ACC112 (cell line): ENCODE results near the gene MAML3.

Source experiments
- H2AFZ ChIP-seq: fragments of 200-600 bp; sonication (generic); one replicate; pipeline ENCODE4 v1.6.0; 2017; ENCODE audit warnings: antibody characterized with exemption, low read length; ENCODE audit not compliant: unreplicated experiment
- H3K27ac ChIP-seq: fragments of 200-600 bp; sonication (generic); 2 replicates; pipeline ENCODE4 v1.5.1; 2014; ENCODE audit warnings: low read depth, mild to moderate bottlenecking, antibody characterized with exemption, low read length, moderate library complexity
- H3K27me3 ChIP-seq: fragments of 200-600 bp; sonication (generic); 2 replicates; pipeline ENCODE4 v1.6.1; 2014; ENCODE audit warnings: mild to moderate bottlenecking, antibody characterized with exemption, low read length, moderate library complexity, mixed read lengths; ENCODE audit not compliant: insufficient read depth
- H3K36me3 ChIP-seq: fragments of 200-600 bp; sonication (generic); 2 replicates; pipeline ENCODE4 v1.6.1; 2016; ENCODE audit warnings: mild to moderate bottlenecking, antibody characterized with exemption, low read length, moderate library complexity, mixed read lengths; ENCODE audit not compliant: insufficient read depth
- H3K4me1 ChIP-seq: fragments of 200-600 bp; sonication (generic); one replicate; pipeline ENCODE4 v1.6.1; 2016; ENCODE audit warnings: low read length, mixed read lengths; ENCODE audit not compliant: insufficient read depth, unreplicated experiment, control insufficient read depth
- H3K4me3 ChIP-seq: fragments of 200-600 bp; sonication (generic); 2 replicates; pipeline ENCODE4 v1.5.1; 2014; ENCODE audit warnings: mild to moderate bottlenecking, low read depth, low read length
- H3K79me2 ChIP-seq: fragments of 200-600 bp; sonication (generic); one replicate; pipeline ENCODE4 v1.6.0; 2016; ENCODE audit warnings: low read length; ENCODE audit not compliant: control insufficient read depth, unreplicated experiment, insufficient read depth

The MAML3 gene

GRCh38 chr4:139922406-139923024 lies 231.5 kb downstream of the MAML3 start:
- H3K27ac ChIP-seq = no peak overlapping the region
- no peak overlapping the region for H3K4me3 ChIP-seq
- H2AFZ ChIP-seq = no peak overlapping the region
- H3K4me1 ChIP-seq = peaks cover 13% of the 10 kb centered on the region
- no peaks in the 10 kb centered on the region for H3K36me3 ChIP-seq
- no peaks in the 10 kb centered on the region for H3K79me2 ChIP-seq
- H3K27me3 ChIP-seq = no peaks in the 10 kb centered on the region

GRCh38 chr4:139921429-139922184 lies 232.4 kb downstream of the MAML3 start:
- Histone ChIP-seq H3K4me3 (no peak overlapping the region), H3K27ac (no peak overlapping the region), H3K27me3 (no peaks in the 10 kb centered on the region), H3K36me3 (no peaks in the 10 kb centered on the region), H2AFZ (no peak overlapping the region), H3K4me1 (peaks cover 13% of the 10 kb centered on the region), H3K79me2 (no peaks in the 10 kb centered on the region)

- no peaks in the 10 kb centered on the region for H3K36me3 ChIP-seq
- no peak overlapping the region for H2AFZ ChIP-seq
- H3K79me2 ChIP-seq = no peaks in the 10 kb centered on the region
- H3K4me3 ChIP-seq = no peak overlapping the region
- H3K4me1 ChIP-seq = peaks cover 13% of the 10 kb centered on the region
- H3K27me3 ChIP-seq = no peaks in the 10 kb centered on the region
- no peak overlapping the region for H3K27ac ChIP-seq
Observed at GRCh38 chr4:139920486-139921002, 233.4 kb downstream of the MAML3 start.

- H3K27ac ChIP-seq = no peak overlapping the region
Observed at GRCh38 chr4:139919521-139919920, 234.5 kb downstream of the MAML3 start.

GRCh38 chr4:139919004-139919403 lies 235.0 kb downstream of the MAML3 start:
- Histone ChIP-seq H3K27me3 (no peaks in the 10 kb centered on the region), H3K79me2 (no peaks in the 10 kb centered on the region), H2AFZ (no peak overlapping the region), H3K27ac (no peak overlapping the region), H3K4me1 (peaks cover 19% of the 10 kb centered on the region), H3K4me3 (no peak overlapping the region), H3K36me3 (no peaks in the 10 kb centered on the region)

More at GRCh38 chr4:139919521-139919920, 234.5 kb downstream of the MAML3 start:
- Histone ChIP-seq H3K79me2 (no peaks in the 10 kb centered on the region), H3K4me1 (peaks cover 13% of the 10 kb centered on the region), H2AFZ (no peak overlapping the region), H3K36me3 (no peaks in the 10 kb centered on the region), H3K4me3 (no peak overlapping the region), H3K27me3 (no peaks in the 10 kb centered on the region)

- Histone ChIP-seq H3K4me3 (no peak overlapping the region), H3K27me3 (no peaks in the 10 kb centered on the region), H3K79me2 (no peaks in the 10 kb centered on the region), H3K4me1 (peaks cover 23% of the 10 kb centered on the region), H3K27ac (no peak overlapping the region), H3K36me3 (no peaks in the 10 kb centered on the region), H2AFZ (no peak overlapping the region)
Observed at GRCh38 chr4:139918591-139918990, 235.4 kb downstream of the MAML3 start.

GRCh38 chr4:139917896-139918295 lies 236.1 kb downstream of the MAML3 start:
- Histone ChIP-seq H3K4me1 (peaks cover 27% of the 10 kb centered on the region), H3K27ac (no peak overlapping the region), H2AFZ (no peak overlapping the region), H3K27me3 (no peaks in the 10 kb centered on the region), H3K79me2 (no peaks in the 10 kb centered on the region), H3K36me3 (no peaks in the 10 kb centered on the region), H3K4me3 (no peak overlapping the region)

- Histone ChIP-seq H3K4me3 (no peak overlapping the region), H2AFZ (no peak overlapping the region), H3K4me1 (peaks cover 27% of the 10 kb centered on the region), H3K36me3 (no peaks in the 10 kb centered on the region), H3K79me2 (no peaks in the 10 kb centered on the region), H3K27me3 (no peaks in the 10 kb centered on the region), H3K27ac (no peak overlapping the region)
Observed at GRCh38 chr4:139916041-139916440, 237.9 kb downstream of the MAML3 start.

- H3K79me2 ChIP-seq = no peaks in the 10 kb centered on the region
- H3K27ac ChIP-seq = no peak overlapping the region
- H3K4me3 ChIP-seq = no peak overlapping the region
- H3K27me3 ChIP-seq = no peaks in the 10 kb centered on the region
- peaks cover 24% of the 10 kb centered on the region for H3K4me1 ChIP-seq
- H3K36me3 ChIP-seq = no peaks in the 10 kb centered on the region
- H2AFZ ChIP-seq = no peak overlapping the region
Observed at GRCh38 chr4:139915037-139915436, 238.9 kb downstream of the MAML3 start.

- peak overlapping the region; percentile 49 for H3K27ac ChIP-seq
- peak overlapping the region; percentile 60 for H2AFZ ChIP-seq
- H3K36me3 ChIP-seq = no peaks in the 10 kb centered on the region
Observed at GRCh38 chr4:139913995-139914598, 239.9 kb downstream of the MAML3 start.

More at GRCh38 chr4:139913995-139914598, 239.9 kb downstream of the MAML3 start:
- Histone ChIP-seq H3K79me2 (no peaks in the 10 kb centered on the region), H3K4me3 (peak overlapping the region; percentile 15), H3K4me1 (peaks cover 15% of the 10 kb centered on the region), H3K27me3 (no peaks in the 10 kb centered on the region)
